CD4-positive, CD25-positive, alpha-beta regulatory T cell (primary cell): ENCODE data around the gene MST1. TPM values are rescaled to one million over a fixed set of nuclear protein-coding genes. Genes with fewer than 3 reads are reported as not detected.

Source experiments
- ATAC-seq, 2 donors: fragments of 150-1000 bp; cut with Tn5 transposase; one replicate each; pipeline ENCODE4 v1.10.0; 2021; ENCODE audit warnings: low read depth in 2 of 2, moderate number of reproducible peaks in 2 of 2, moderate library complexity in 1 of 2
- DNase-seq, 3 donors: peaks; one replicate each; pipeline versions ENCODE4 v3.0.0 to v3.0.0-alpha.2; 2012 to 2022; ENCODE audit warnings: mixed read lengths in 1 of 3
- H3K27ac ChIP-seq: one replicate; pipeline ENCODE4 v1.7.0; 2013; ENCODE audit warnings: mild to moderate bottlenecking, low read length; ENCODE audit not compliant: insufficient read depth, poor library complexity, severe bottlenecking
- H3K27me3 ChIP-seq: one replicate; pipeline ENCODE4 v1.7.0; 2013; ENCODE audit warnings: low read length; ENCODE audit not compliant: control insufficient read depth, insufficient read depth
- H3K36me3 ChIP-seq: one replicate; pipeline ENCODE4 v1.7.0; 2013; ENCODE audit warnings: mild to moderate bottlenecking, low read length, moderate library complexity; ENCODE audit not compliant: control insufficient read depth, insufficient read depth
- H3K4me1 ChIP-seq: 2 replicates; pipeline ENCODE4 v1.7.0; 2013; ENCODE audit warnings: mild to moderate bottlenecking, low read length; ENCODE audit not compliant: insufficient read depth, control insufficient read depth, poor library complexity, severe bottlenecking
- H3K4me3 ChIP-seq: one replicate; pipeline ENCODE4 v1.7.0; 2013; ENCODE audit warnings: low read depth, mild to moderate bottlenecking, low read length, moderate library complexity
- H3K9me3 ChIP-seq, 2 experiments: 1 replicate in 1 of 2; 2 replicates in 1 of 2; pipeline ENCODE4 v1.7.0; 2013; ENCODE audit warnings: low read length in 2 of 2, mild to moderate bottlenecking in 1 of 2, moderate library complexity in 1 of 2; ENCODE audit not compliant: control insufficient read depth in 2 of 2
- H3K27ac Mint-ChIP-seq, 3 donors: one replicate each; pipeline ENCODE4 v1.8.0; 2020 to 2022; ENCODE audit warnings: mild to moderate bottlenecking in 3 of 3, mixed read lengths in 3 of 3, moderate library complexity in 2 of 3
- H3K27me3 Mint-ChIP-seq: one replicate; pipeline ENCODE4 v1.8.0; 2022; ENCODE audit warnings: mild to moderate bottlenecking, mixed read lengths
- H3K36me3 Mint-ChIP-seq: one replicate; pipeline ENCODE4 v1.8.0; 2020; ENCODE audit warnings: mixed read lengths
- H3K4me1 Mint-ChIP-seq, 4 donors: one replicate each; pipeline ENCODE4 v1.8.0; 2020 to 2022; ENCODE audit warnings: mixed read lengths in 4 of 4, mild to moderate bottlenecking in 1 of 4
- H3K4me3 Mint-ChIP-seq, 4 donors: one replicate each; pipeline ENCODE4 v1.8.0; 2020 to 2022; ENCODE audit warnings: mild to moderate bottlenecking in 4 of 4, mixed read lengths in 4 of 4, moderate library complexity in 3 of 4
- H3K9me3 Mint-ChIP-seq, 7 donors: one replicate each; pipeline ENCODE4 v1.8.0; 2020 to 2022; ENCODE audit warnings: mixed read lengths in 7 of 7, mild to moderate bottlenecking in 3 of 7, moderate library complexity in 2 of 7
- polyA plus RNA-seq, 4 donors: library from polyadenylated mRNA; unstranded; fragments of 300-500 nt; fragmentation: Illumina TruSeq; gene quantifications; one replicate each; pipeline ENCODE4 v1.2.3, GENCODE V29; 2021
- total RNA-seq: library from RNA; stranded (reverse); gene quantifications from one replicate; pipeline ENCODE4 v1.2.3, GENCODE V29; 2022

MST1 gene
- total and polyA plus RNA-seq, 5 donors from 2014 or later = 0.76 to 4.1 (median 1.1) TPM

- ATAC-seq = no peak
- Mint-ChIP-seq H3K36me3 (no peaks in the 10 kb centered on the region), H3K9me3 (no peaks in the 10 kb centered on the region), H3K4me3 (no peak overlapping the region), H3K4me1 (peaks cover 0 to 1% (median 0%) of the 10 kb centered on the region in 4 donors), H3K27me3 (peaks cover 13% of the 10 kb centered on the region), H3K27ac (no peak overlapping the region)
- H3K27me3 ChIP-seq = no peaks in the 10 kb centered on the region
- no peak overlapping the region for H3K27ac ChIP-seq
- no peaks in the 10 kb centered on the region for H3K4me1 ChIP-seq
- no peaks in the 10 kb centered on the region for H3K36me3 ChIP-seq
- no peak for DNase-seq
- no peaks in the 10 kb centered on the region for H3K9me3 ChIP-seq
- no peak overlapping the region for H3K4me3 ChIP-seq
These were observed 25.4 kb downstream of the MST1 start for GRCh38 chr3:49663831-49664230.

GRCh38 chr3:49662720-49663413 lies 26.4 kb downstream of the MST1 start:
- Mint-ChIP-seq H3K4me1 (no peaks in the 10 kb centered on the region), H3K27ac (no peak overlapping the region), H3K9me3 (peaks cover 0 to 2% (median 0%) of the 10 kb centered on the region in 7 donors), H3K36me3 (no peaks in the 10 kb centered on the region), H3K27me3 (peaks cover 11% of the 10 kb centered on the region), H3K4me3 (no peak overlapping the region)
- Histone ChIP-seq H3K27ac (no peak overlapping the region), H3K4me3 (no peak overlapping the region), H3K36me3 (no peaks in the 10 kb centered on the region), H3K27me3 (no peaks in the 10 kb centered on the region), H3K9me3 (no peaks in the 10 kb centered on the region), H3K4me1 (no peaks in the 10 kb centered on the region)
- ATAC-seq (no peak), DNase-seq (no peak)

- Histone ChIP-seq H3K4me3 (no peak overlapping the region), H3K4me1 (no peaks in the 10 kb centered on the region), H3K27me3 (no peaks in the 10 kb centered on the region), H3K9me3 (no peaks in the 10 kb centered on the region), H3K27ac (no peak overlapping the region), H3K36me3 (no peaks in the 10 kb centered on the region)
- H3K36me3 Mint-ChIP-seq = no peaks in the 10 kb centered on the region
- ATAC-seq = no peak
- DNase-seq = no peak
- no peaks in the 10 kb centered on the region for H3K4me1 Mint-ChIP-seq
- H3K9me3 Mint-ChIP-seq = peaks cover 0 to 2% (median 0%) of the 10 kb centered on the region in 7 donors
- H3K4me3 Mint-ChIP-seq = no peak overlapping the region
- peaks cover 11% of the 10 kb centered on the region for H3K27me3 Mint-ChIP-seq
- H3K27ac Mint-ChIP-seq = no peak overlapping the region
These were observed 27.3 kb downstream of the MST1 start for GRCh38 chr3:49662021-49662420.

GRCh38 chr3:49661281-49661680 lies 28.0 kb downstream of the MST1 start:
- Histone ChIP-seq H3K4me3 (no peak overlapping the region), H3K4me1 (no peaks in the 10 kb centered on the region), H3K27ac (no peak overlapping the region), H3K27me3 (no peaks in the 10 kb centered on the region), H3K9me3 (no peaks in the 10 kb centered on the region), H3K36me3 (no peaks in the 10 kb centered on the region)
- Mint-ChIP-seq H3K36me3 (no peaks in the 10 kb centered on the region), H3K9me3 (peaks cover 0 to 2% (median 0%) of the 10 kb centered on the region in 7 donors), H3K27ac (no peak overlapping the region), H3K4me3 (no peak overlapping the region), H3K27me3 (peaks cover 11% of the 10 kb centered on the region), H3K4me1 (no peaks in the 10 kb centered on the region)
- DNase-seq (no peak), ATAC-seq (no peak)

DNA sequence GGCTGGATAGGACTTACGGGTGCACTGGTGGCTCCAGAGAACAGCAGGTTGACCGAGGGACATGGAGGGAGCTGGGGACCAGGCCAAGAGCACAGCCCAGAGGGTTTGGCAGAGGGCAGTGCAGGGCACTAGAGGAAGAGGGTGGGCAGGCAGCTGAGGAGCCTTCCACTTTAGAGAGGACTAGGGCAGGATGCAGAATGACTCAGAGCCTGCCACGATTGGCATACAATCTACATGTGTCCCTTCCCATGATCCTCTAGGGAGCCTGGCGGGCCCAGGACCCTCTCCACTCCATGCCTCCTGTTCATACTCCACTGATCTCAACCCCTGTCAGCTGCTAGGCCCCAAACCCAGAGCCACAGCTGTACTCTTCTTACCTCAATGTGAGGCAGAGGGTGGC lies 29.5 kb downstream of the MST1 start:
- no peaks in the 10 kb centered on the region for H3K36me3 ChIP-seq
- H3K4me1 Mint-ChIP-seq = no peaks in the 10 kb centered on the region
- ATAC-seq = no peak
- peaks cover 15% of the 10 kb centered on the region for H3K27me3 Mint-ChIP-seq
- H3K4me1 ChIP-seq = no peaks in the 10 kb centered on the region
- no peak overlapping the region for H3K4me3 Mint-ChIP-seq
- H3K27ac Mint-ChIP-seq = no peak overlapping the region
- no peak overlapping the region for H3K4me3 ChIP-seq
- peaks cover 0 to 2% (median 0%) of the 10 kb centered on the region in 7 donors for H3K9me3 Mint-ChIP-seq
- no peaks in the 10 kb centered on the region for H3K9me3 ChIP-seq
- H3K36me3 Mint-ChIP-seq = no peaks in the 10 kb centered on the region
- no peak overlapping the region for H3K27ac ChIP-seq
- DNase-seq = no peak
- no peaks in the 10 kb centered on the region for H3K27me3 ChIP-seq

- Histone ChIP-seq H3K36me3 (no peaks in the 10 kb centered on the region), H3K4me3 (no peak overlapping the region), H3K27ac (no peak overlapping the region), H3K4me1 (no peaks in the 10 kb centered on the region), H3K9me3 (no peaks in the 10 kb centered on the region), H3K27me3 (no peaks in the 10 kb centered on the region)
- H3K36me3 Mint-ChIP-seq = no peaks in the 10 kb centered on the region
- H3K27ac Mint-ChIP-seq = peak overlapping the region in 1 of 3 donors; percentile 4
- peaks cover 0 to 2% (median 0%) of the 10 kb centered on the region in 7 donors for H3K9me3 Mint-ChIP-seq
- peaks cover 15% of the 10 kb centered on the region for H3K27me3 Mint-ChIP-seq
- ATAC-seq (no peak), DNase-seq (no peak)
- H3K4me1 Mint-ChIP-seq = no peaks in the 10 kb centered on the region
- H3K4me3 Mint-ChIP-seq = no peak overlapping the region
These were observed 30.6 kb downstream of the MST1 start for GRCh38 chr3:49658711-49659110.

DNA sequence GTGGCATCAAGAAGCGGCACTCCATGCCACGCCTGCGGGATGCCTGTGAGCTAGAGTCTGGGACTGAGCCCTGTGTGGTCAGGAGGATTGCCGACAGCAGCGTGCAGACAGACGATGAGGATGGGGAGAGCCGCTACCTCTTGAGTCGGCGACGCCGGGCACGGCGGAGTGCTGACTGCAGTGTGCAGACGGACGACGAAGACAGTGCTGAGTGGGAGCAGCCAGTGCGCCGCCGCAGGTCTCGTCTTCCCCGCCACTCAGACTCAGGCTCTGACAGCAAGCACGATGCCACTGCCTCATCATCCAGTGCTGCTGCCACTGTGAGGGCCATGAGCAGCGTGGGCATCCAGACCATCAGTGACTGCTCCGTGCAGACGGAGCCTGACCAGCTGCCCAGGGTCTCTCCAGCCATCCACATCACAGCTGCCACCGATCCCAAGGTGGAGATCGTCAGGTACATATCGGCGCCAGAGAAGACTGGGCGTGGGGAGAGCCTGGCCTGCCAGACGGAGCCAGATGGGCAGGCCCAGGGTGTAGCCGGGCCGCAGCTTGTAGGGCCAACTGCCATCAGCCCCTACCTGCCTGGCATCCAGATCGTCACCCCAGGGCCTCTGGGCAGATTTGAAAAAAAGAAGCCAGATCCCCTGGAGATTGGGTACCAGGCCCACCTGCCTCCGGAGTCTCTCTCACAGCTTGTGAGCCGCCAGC lies 31.9 kb downstream of the MST1 start:
- H3K27ac Mint-ChIP-seq = no peak overlapping the region
- no peaks in the 10 kb centered on the region for H3K27me3 ChIP-seq

More for the DNA sequence above, 31.9 kb downstream of the MST1 start:
- Histone ChIP-seq H3K9me3 (no peaks in the 10 kb centered on the region), H3K4me3 (no peak overlapping the region), H3K4me1 (no peaks in the 10 kb centered on the region), H3K36me3 (no peaks in the 10 kb centered on the region), H3K27ac (no peak overlapping the region)
- DNase-seq (no peak), ATAC-seq (no peak)
- H3K9me3 Mint-ChIP-seq = peaks cover 0 to 2% (median 0%) of the 10 kb centered on the region in 7 donors
- H3K27me3 Mint-ChIP-seq = peaks cover 15% of the 10 kb centered on the region
- H3K36me3 Mint-ChIP-seq = no peaks in the 10 kb centered on the region
- H3K4me3 Mint-ChIP-seq = no peak overlapping the region
- no peaks in the 10 kb centered on the region for H3K4me1 Mint-ChIP-seq
